H1 (cell line): ENCODE measurements around the gene MZF1. TPM values are rescaled to one million over a fixed set of nuclear protein-coding genes. Genes with fewer than 3 reads are reported as not detected.
A peak's percentile ranks its signal among the peaks of the same experiment; 100 is the strongest.

Experiments used
- CTBP2 ChIP-seq: IDR thresholded peaks from 2 replicates; pipeline ENCODE4 v1.7.0; 2011; ENCODE audit warnings: borderline replicate concordance, mild to moderate bottlenecking, moderate library complexity, mixed read lengths, low read length; ENCODE audit not compliant: insufficient read depth, insufficient read length
- HDAC6 ChIP-seq: IDR thresholded peaks from one replicate; pipeline ENCODE4 v1.7.1; 2012; ENCODE audit warnings: low read depth, mild to moderate bottlenecking, inconsistent platforms, low read length, moderate library complexity
- MAFK ChIP-seq: IDR thresholded peaks from 2 replicates; pipeline ENCODE4 v1.6.1; 2012; ENCODE audit warnings: low read depth, mild to moderate bottlenecking, improper control_type of control experiment, low read length
- RAD21 ChIP-seq, 2 experiments: IDR thresholded peaks in 1 of 2; conservative IDR thresholded peaks in 1 of 2; 2 replicates each; pipeline ENCODE4 v1.6.1; 2011; ENCODE audit warnings: low read depth in 2 of 2, low read length in 2 of 2, improper control_type of control experiment in 1 of 2, inconsistent platforms in 1 of 2, mild to moderate bottlenecking in 1 of 2, moderate library complexity in 1 of 2
- SP2 ChIP-seq: IDR thresholded peaks from 2 replicates; pipeline ENCODE4 v1.6.1; 2012; ENCODE audit warnings: mild to moderate bottlenecking, low read length, inconsistent platforms
- TBP ChIP-seq: IDR thresholded peaks from 2 replicates; pipeline ENCODE4 v1.6.1; 2011; ENCODE audit warnings: low read depth, low read length, improper control_type of control experiment
- polyA plus RNA-seq, 7 experiments: library from polyadenylated mRNA; depleted of rRNA in 3 of 7; stranded (reverse) in 5 of 7; unstranded in 2 of 7; fragments of >200 nt in 5 of 7; fragments of 200-250 nt in 2 of 7; gene quantifications; 1 replicate in 5 of 7; 2 replicates in 1 of 7; 4 replicates in 1 of 7; pipeline versions ENCODE4 v1.2.1 to v1.2.3, GENCODE V29; 2011 to 2013; ENCODE audit warnings: missing spikeins in 2 of 7, mixed read lengths in 2 of 7
- total RNA-seq: library from RNA; stranded (reverse); fragmentation: NEBNext Ultra II Directional; extraction: Animal tissue kit (Norgen Biotek cat#: 25700); gene quantifications from 2 replicates; pipeline ENCODE4 v1.2.1, GENCODE V29; 2021

The MZF1 gene
- total and polyA plus RNA-seq, 2 of the 8 experiments (the other 6 are each of a cell fraction or from before 2014, with no cell fraction given), result 15.2 to 25.0 TPM

GRCh38 chr19:58519087-58519354 is 54.1 kb downstream of the MZF1 start (continued):
- no peak for TF ChIP-seq CTBP2
- TF ChIP-seq SP2, result no peak
- no peak for TF ChIP-seq HDAC6
- no peak; the same call in 1 of the 2 replicates for TF ChIP-seq MAFK
- peak; percentile 50 for TF ChIP-seq TBP
- peak; percentile 34 to 50; a peak in 3 of 4 replicates for TF ChIP-seq RAD21 (IDR thresholded peaks at IDR 0.05 in 1 of 2, conservative IDR thresholded peaks at IDR 0.05 in 1 of 2; ENCODE audit: low read depth in 2 of 2, low read length in 2 of 2)
